Upper lobe of right lung (tissue), 1 donor: ENCODE results near the gene TBC1D1. TPM values are rescaled to one million over a fixed set of nuclear protein-coding genes. Genes with fewer than 3 reads are reported as not detected.

Experiments used
- ATAC-seq: fragments of 200-7000 bp; cut with Tn5 transposase; one replicate; pipeline ENCODE4 v1.9.1; 2020; ENCODE audit warnings: mild to moderate bottlenecking, moderate library complexity
- DNase-seq: peaks from one replicate; pipeline ENCODE4 v3.0.0-alpha.2; 2020
- H3K27ac ChIP-seq: fragments of 200-600 bp; one replicate; pipeline ENCODE4 v1.8.0; 2022
- H3K27me3 ChIP-seq: fragments of 200-600 bp; one replicate; pipeline ENCODE4 v1.8.0; 2022; ENCODE audit warnings: mild to moderate bottlenecking
- H3K36me3 ChIP-seq: fragments of 200-600 bp; one replicate; pipeline ENCODE4 v1.8.0; 2022
- H3K4me1 ChIP-seq: fragments of 200-600 bp; one replicate; pipeline ENCODE4 v1.8.0; 2022
- H3K4me3 ChIP-seq: fragments of 200-600 bp; one replicate; pipeline ENCODE4 v1.8.0; 2022; ENCODE audit warnings: mild to moderate bottlenecking
- H3K9me3 ChIP-seq: fragments of 200-600 bp; one replicate; pipeline ENCODE4 v1.8.0; 2022
- CTCF ChIP-seq: fragments of 200-600 bp; IDR thresholded peaks from one replicate; pipeline ENCODE4 v1.8.0; 2022; ENCODE audit warnings: antibody characterized with exemption
- intact Hi-C: fragments of 100-400 bp; cut with DNase I; formaldehyde crosslinking; loops from one replicate; pipeline ENCODE4 v1.11.0; 2022
- total RNA-seq: library from RNA; stranded (reverse); fragmentation: NEBNext Ultra II Directional; extraction: Animal tissue kit (Norgen Biotek cat#: 25700); gene quantifications from one replicate; pipeline ENCODE4 v1.2.1, GENCODE V29; 2021
- donor health status: DM: no; HTN: yes; CAD: no; lungs with severe emphysema.

TBC1D1 gene
- total RNA-seq, 1 donor from 2014 or later = 61.9 TPM

GRCh38 chr4:38065176-38065575 lies 174.3 kb downstream of the TBC1D1 start:
- no peak for TF ChIP-seq CTCF
- Histone ChIP-seq H3K27me3 (no peaks in the 10 kb centered on the region), H3K9me3 (no peaks in the 10 kb centered on the region), H3K27ac (no peak overlapping the region), H3K4me3 (no peak overlapping the region), H3K36me3 (peaks cover 10% of the 10 kb centered on the region), H3K4me1 (no peaks in the 10 kb centered on the region)
- DNase-seq (no peak), ATAC-seq (no peak)
- intact Hi-C loops = loop anchor here (10.0 kb wide), 1 partner anchor 100 kb away; no protein-coding TSS in a partner anchor

- DNase-seq (no peak), ATAC-seq (no peak)
- intact Hi-C loops = loop anchor here (10.0 kb wide), 1 partner anchor 99 kb away; no protein-coding TSS in a partner anchor
- H3K27ac ChIP-seq = no peak overlapping the region
- H3K27me3 ChIP-seq = no peaks in the 10 kb centered on the region
- H3K4me1 ChIP-seq = peaks cover under 1% of the 10 kb centered on the region
- H3K4me3 ChIP-seq = no peak overlapping the region
- peaks cover 3% of the 10 kb centered on the region for H3K36me3 ChIP-seq
- no peak for TF ChIP-seq CTCF
- no peaks in the 10 kb centered on the region for H3K9me3 ChIP-seq
Measured at GRCh38 chr4:38065900-38066299, 175.0 kb downstream of the TBC1D1 start.

GRCh38 chr4:38067499-38067898 lies 176.6 kb downstream of the TBC1D1 start:
- no peaks in the 10 kb centered on the region for H3K36me3 ChIP-seq
- H3K4me3 ChIP-seq = no peak overlapping the region
- H3K9me3 ChIP-seq = no peaks in the 10 kb centered on the region
- ATAC-seq (no peak), DNase-seq (no peak)
- H3K27me3 ChIP-seq = no peaks in the 10 kb centered on the region
- H3K27ac ChIP-seq = no peak overlapping the region
- intact Hi-C loops = loop anchor here (10.0 kb wide), 1 partner anchor 97 kb away; no protein-coding TSS in a partner anchor
- no peak for TF ChIP-seq CTCF
- peaks cover 16% of the 10 kb centered on the region for H3K4me1 ChIP-seq

- H3K36me3 ChIP-seq = peaks cover 4% of the 10 kb centered on the region
- no peak for TF ChIP-seq CTCF
- H3K27me3 ChIP-seq = no peaks in the 10 kb centered on the region
- H3K27ac ChIP-seq = no peak overlapping the region
- intact Hi-C loops = loop anchor here (10.0 kb wide), 1 partner anchor 97 kb away; no protein-coding TSS in a partner anchor
- H3K4me3 ChIP-seq = no peak overlapping the region
- no peak for ATAC-seq
- DNase-seq = no peak
- H3K4me1 ChIP-seq = peaks cover 16% of the 10 kb centered on the region
- H3K9me3 ChIP-seq = no peaks in the 10 kb centered on the region
Measured at GRCh38 chr4:38068107-38068506, 177.2 kb downstream of the TBC1D1 start.

GRCh38 chr4:38069271-38069760 lies 178.4 kb downstream of the TBC1D1 start:
- H3K9me3 ChIP-seq = no peaks in the 10 kb centered on the region
- DNase-seq (no peak), ATAC-seq (peak; percentile 73)
- peaks cover 6% of the 10 kb centered on the region for H3K36me3 ChIP-seq
- H3K27ac ChIP-seq = no peak overlapping the region
- no peaks in the 10 kb centered on the region for H3K27me3 ChIP-seq
- H3K4me1 ChIP-seq = peaks cover 21% of the 10 kb centered on the region
- no peak overlapping the region for H3K4me3 ChIP-seq
- intact Hi-C loops = loop anchor here (10.0 kb wide), 1 partner anchor 95 kb away; no protein-coding TSS in a partner anchor
- peak; percentile 27 for TF ChIP-seq CTCF
